K562 (cell line): ENCODE results near the gene KDM4F. TPM values are rescaled to one million over a fixed set of nuclear protein-coding genes. Genes with fewer than 3 reads are reported as not detected.

Experiments
- ATAC-seq: fragments of 200-7000 bp; cut with Tn5 transposase; 3 replicates; pipeline ENCODE4 v1.9.1; 2020; ENCODE audit warnings: moderate library complexity
- BruUV-seq: library from RNA; stranded (reverse); fragments of 400-500 nt; replicated peaks from 2 replicates; lab custom pipeline; 2021; lab: Mats Ljungman, UMichigan
- CTCF ChIA-PET: fragments of 300-600 bp; formaldehyde crosslinking; extraction: SDS; loops from one replicate; lab custom pipeline; 2021; ENCODE audit warnings: low intra/inter-chr PET ratio; lab: Yijun Ruan, JAX
- POLR2A ChIA-PET: fragments of 300-600, 350-650 bp; sonication (Branson Sonifier 250); formaldehyde crosslinking; extraction: SDS; loops from one replicate; lab custom pipeline; 2021; ENCODE audit warnings: antibody characterized with exemption, inconsistent platforms; lab: Yijun Ruan, JAX
- DNase-seq, 4 experiments: peaks; one replicate each; pipeline versions ENCODE4 v3.0.0 to v3.0.0-alpha.2; 2011 to 2018; ENCODE audit warnings: low spot score in 3 of 4, mixed read lengths in 3 of 4; ENCODE audit errors: extremely low read depth in 1 of 4
- FAIRE-seq: peaks from 2 replicates; lab custom pipeline; 2011; peaks lifted over from hg19 to GRCh38; lab: Jason Lieb, UNC
- H2AFZ ChIP-seq: 2 replicates; pipeline ENCODE4 v1.6.0; 2011; ENCODE audit warnings: low read depth, low read length, control low read depth, inconsistent platforms
- H3K27ac ChIP-seq: fragments of 200-600 bp; 3 replicates; pipeline ENCODE4 v1.8.0; 2011; ENCODE audit warnings: low read depth, mild to moderate bottlenecking, control low read depth, inconsistent platforms, low read length, moderate library complexity, mixed read lengths; ENCODE audit errors: extremely low read depth
- H3K27me3 ChIP-seq, 2 experiments: fragments of 300-600 bp in 1 of 2; 2 replicates in 1 of 2; 3 replicates in 1 of 2; pipeline versions ENCODE4 v1.6.0 to v1.8.0; 2011; ENCODE audit warnings: inconsistent platforms in 2 of 2, low read length in 2 of 2, mild to moderate bottlenecking in 1 of 2, mixed read lengths in 1 of 2, moderate library complexity in 1 of 2; ENCODE audit not compliant: control insufficient read depth in 2 of 2, insufficient read depth in 2 of 2
- H3K36me3 ChIP-seq: fragments of 300-600 bp; 3 replicates; pipeline ENCODE4 v1.8.0; 2011; ENCODE audit warnings: mild to moderate bottlenecking, low read length, inconsistent platforms; ENCODE audit not compliant: control insufficient read depth, insufficient read depth
- H3K4me1 ChIP-seq, 2 experiments: fragments of 200-600 bp in 1 of 2; replicated peaks in 1 of 2; 2 replicates in 1 of 2; 3 replicates in 1 of 2; pipeline versions ENCODE4 v1.5.1 to v1.8.0; 2011; ENCODE audit warnings: inconsistent platforms in 2 of 2, low read length in 2 of 2, mild to moderate bottlenecking in 1 of 2, mixed read lengths in 1 of 2, moderate library complexity in 1 of 2; ENCODE audit not compliant: control insufficient read depth in 2 of 2, insufficient read depth in 2 of 2
- H3K4me2 ChIP-seq: 2 replicates; pipeline ENCODE4 v1.6.1; 2011; ENCODE audit warnings: low read length, control low read depth, inconsistent platforms, mixed read lengths; ENCODE audit not compliant: insufficient read depth
- H3K4me3 ChIP-seq: fragments of 200-600 bp; sonication (generic), shearing (Covaris generic); 2 replicates; pipeline ENCODE4 v1.5.1; 2016; ENCODE audit warnings: control low read depth, inconsistent platforms
- H3K79me2 ChIP-seq: fragments of 200-600 bp; 3 replicates; pipeline ENCODE4 v1.8.0; 2011; ENCODE audit warnings: low read length, inconsistent platforms; ENCODE audit not compliant: control insufficient read depth, insufficient read depth
- H3K9ac ChIP-seq, 2 experiments: 2 replicates each; pipeline versions ENCODE4 v1.6.0 to v1.6.1; 2011; ENCODE audit warnings: low read depth in 2 of 2, low read length in 2 of 2, control low read depth in 1 of 2, inconsistent platforms in 1 of 2, mild to moderate bottlenecking in 1 of 2, mixed read lengths in 1 of 2; ENCODE audit not compliant: insufficient read depth in 1 of 2
- H3K9me1 ChIP-seq: one replicate; pipeline ENCODE4 v1.6.0; 2011; ENCODE audit warnings: inconsistent platforms, mild to moderate bottlenecking, low read length, moderate library complexity; ENCODE audit not compliant: control insufficient read depth, insufficient read depth
- H3K9me3 ChIP-seq: replicated peaks from 2 replicates; pipeline ENCODE4 v1.5.1; 2011; ENCODE audit warnings: low read depth, low read length, inconsistent platforms; ENCODE audit not compliant: control insufficient read depth, insufficient read depth
- H4K20me1 ChIP-seq: replicated peaks from 2 replicates; pipeline ENCODE4 v1.6.1; 2011; ENCODE audit warnings: low read length, inconsistent platforms, mixed read lengths; ENCODE audit not compliant: control insufficient read depth, insufficient read depth
- C11orf30 ChIP-seq: fragments of 450-650 bp; IDR thresholded peaks from 2 replicates; pipeline ENCODE4 v1.6.1; 2016; ENCODE audit warnings: low read depth, mild to moderate bottlenecking
- CREB1 ChIP-seq, 2 experiments: sonication (generic) in 1 of 2; formaldehyde crosslinking in 1 of 2; IDR thresholded peaks; 2 replicates each; pipeline versions ENCODE4 v1.6.1 to v1.8.0; 2012 to 2022; ENCODE audit warnings: inconsistent platforms in 1 of 2, mild to moderate bottlenecking in 1 of 2, missing genetic modification reagents in 1 of 2, moderate library complexity in 1 of 2
- EWSR1 ChIP-seq: fragments of 450-650 bp; IDR thresholded peaks from 2 replicates; pipeline ENCODE4 v1.6.1; 2018; ENCODE audit warnings: borderline replicate concordance, mild to moderate bottlenecking, low read depth, moderate library complexity; ENCODE audit not compliant: partially characterized antibody
- FOSL1 ChIP-seq: fragments of 200-800 bp; sonication (Bioruptor generic); conservative IDR thresholded peaks from 2 replicates; pipeline ENCODE4 v1.6.1; 2016; ENCODE audit warnings: missing genetic modification characterization, missing compliant biosample characterization
- KDM5B ChIP-seq: fragments of 200-600 bp; sonication (generic); IDR thresholded peaks from 2 replicates; pipeline ENCODE4 v1.6.1; 2012; ENCODE audit warnings: low read depth, mild to moderate bottlenecking, moderate library complexity, low read length, control low read depth, inconsistent platforms; ENCODE audit not compliant: insufficient replicate concordance
- MYC ChIP-seq, 2 experiments: fragments of 250-450 bp in 1 of 2; sonication (Bioruptor Pico) in 1 of 2; IDR thresholded peaks; 2 replicates each; pipeline versions ENCODE4 v1.5.1 to v1.6.1; 2012 to 2021; ENCODE audit warnings: low read depth in 2 of 2, borderline replicate concordance in 1 of 2, improper control_type of control experiment in 1 of 2, low read length in 1 of 2, mild to moderate bottlenecking in 1 of 2, moderate library complexity in 1 of 2
- SMAD3 ChIP-seq: fragments of 450-650 bp; formaldehyde crosslinking; conservative IDR thresholded peaks from 2 replicates; pipeline ENCODE4 v1.4.0; 2020; ENCODE audit warnings: mild to moderate bottlenecking
- SRSF3 ChIP-seq: fragments of 200-400 bp; formaldehyde crosslinking; IDR thresholded peaks from 2 replicates; pipeline ENCODE4 v1.6.1; 2016; ENCODE audit warnings: mild to moderate bottlenecking, low read length, moderate library complexity; ENCODE audit not compliant: insufficient read depth
- TCF3 ChIP-seq: sonication (generic); formaldehyde crosslinking; IDR thresholded peaks from 2 replicates; pipeline ENCODE4 v1.4.0; 2020; ENCODE audit warnings: mild to moderate bottlenecking, missing genetic modification reagents
- TEAD4 ChIP-seq, 2 experiments: sonication (generic) in 1 of 2; formaldehyde crosslinking in 1 of 2; IDR thresholded peaks; 2 replicates each; pipeline versions ENCODE4 v1.6.1 to v1.8.0; 2012 to 2022; ENCODE audit warnings: borderline replicate concordance in 1 of 2, inconsistent platforms in 1 of 2, low read length in 1 of 2, mild to moderate bottlenecking in 1 of 2, missing genetic modification reagents in 1 of 2
- ZNF431 ChIP-seq: sonication (generic); formaldehyde crosslinking; IDR thresholded peaks from 2 replicates; pipeline ENCODE4 v1.8.0; 2022; ENCODE audit warnings: mild to moderate bottlenecking, missing genetic modification reagents
- ZNF444 ChIP-seq: fragments of 250-450 bp; sonication (Bioruptor Pico); IDR thresholded peaks from 2 replicates; pipeline ENCODE4 v1.4.0; 2020; ENCODE audit warnings: mild to moderate bottlenecking, moderate library complexity
- WGBS: fragments of 100-300 bp; shearing (Covaris generic); methylation state at CpG from one replicate; pipeline ENCODE4 v1.1.6; 2016; ENCODE audit warnings: low coverage, mixed read lengths; ENCODE audit not compliant: insufficient coverage; ENCODE audit errors: missing lambda C conversion rate; 5-methylcytosine and 5-hydroxymethylcytosine counted together
- in situ Hi-C: fragments of 300-500 bp; cut with MboI; formaldehyde crosslinking; loops from 4 replicates; pipeline ENCODE4 v1.15.0; 2018; ENCODE audit warnings: inconsistent platforms, mixed read lengths
- intact Hi-C: fragments of 100-400 bp; cut with micrococcal nuclease; formaldehyde crosslinking; loops from 2 replicates; pipeline ENCODE4 v1.14.2; 2022
- polyA plus RNA-seq, 8 experiments: library from polyadenylated mRNA; depleted of rRNA in 4 of 8; stranded (reverse) in 5 of 8; unstranded in 3 of 8; fragments of >200 nt; fragmentation: Nextera tagmentation in 2 of 8; fragmentation: Illumina TruSeq in 1 of 8; extraction: Ambion mirVana in 2 of 8; extraction: Trizol in 1 of 8; gene quantifications; 2 replicates each; pipeline versions ENCODE4 v1.2.1 to v1.2.3, GENCODE V29; 2011 to 2014; ENCODE audit warnings: inconsistent platforms in 1 of 8, missing spikeins in 1 of 8
- total RNA-seq, 7 experiments: library from RNA; depleted of rRNA in 6 of 7; stranded (reverse); fragments of >200 nt in 6 of 7; fragmentation: Illumina TruSeq in 2 of 7; extraction: Trizol in 2 of 7; gene quantifications; 2 replicates each; pipeline versions ENCODE4 v1.2.1 to v1.2.3, GENCODE V29; 2011 to 2021; ENCODE audit warnings: low replicate concordance in 1 of 7
- TF ChIP-seq, protein P1 (sequence below), 2 experiments: fragments of 450-650 bp in 1 of 2; sonication (generic) in 1 of 2; formaldehyde crosslinking; conservative IDR thresholded peaks; 2 replicates each; pipeline versions ENCODE4 v1.4.0 to v1.8.1; 2020 to 2022; ENCODE audit warnings: mild to moderate bottlenecking in 1 of 2, missing genetic modification reagents in 1 of 2
- TF ChIP-seq, protein P2 (sequence below): sonication (generic); formaldehyde crosslinking; IDR thresholded peaks from 2 replicates; pipeline ENCODE4 v1.8.0; 2022; ENCODE audit warnings: mild to moderate bottlenecking, low read depth, missing genetic modification reagents

Gene KDM4F
- total and polyA plus RNA-seq, 9 of the 15 experiments (the other 6 are each of a cell fraction or from before 2014, with no cell fraction given), result not detected

DNA sequence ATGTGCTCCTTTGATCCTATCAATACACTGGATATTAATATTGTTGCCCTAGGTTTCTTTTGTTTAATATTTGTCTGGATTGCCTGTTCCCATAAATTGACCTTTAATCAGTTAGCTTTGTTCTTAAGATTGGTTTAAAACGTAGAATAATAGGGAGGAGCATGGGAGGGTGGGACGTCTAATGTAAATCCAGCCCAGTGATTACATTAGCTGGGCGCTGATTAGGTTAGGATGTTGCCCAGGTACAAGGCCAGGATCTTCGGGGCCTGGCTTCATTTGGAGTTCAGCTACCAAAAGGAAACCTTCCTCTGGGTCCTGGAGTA, 17.5 kb downstream of the KDM4F start, which contains the start of gene SRSF8 (continued):
- TF ChIP-seq MYC (IDR thresholded peaks at IDR 0.05; ENCODE audit: low read depth, low read length) (no peak), MYC (CRISPR knock-in tag; IDR thresholded peaks at IDR 0.05; ENCODE audit: borderline replicate concordance, low read depth) (no peak), TEAD4 (IDR thresholded peaks at IDR 0.05; ENCODE audit: low read length) (no peak), TEAD4 (CRISPR knock-in tag; IDR thresholded peaks at IDR 0.05; ENCODE audit: borderline replicate concordance) (no peak)
- TF ChIP-seq, protein P1, sequence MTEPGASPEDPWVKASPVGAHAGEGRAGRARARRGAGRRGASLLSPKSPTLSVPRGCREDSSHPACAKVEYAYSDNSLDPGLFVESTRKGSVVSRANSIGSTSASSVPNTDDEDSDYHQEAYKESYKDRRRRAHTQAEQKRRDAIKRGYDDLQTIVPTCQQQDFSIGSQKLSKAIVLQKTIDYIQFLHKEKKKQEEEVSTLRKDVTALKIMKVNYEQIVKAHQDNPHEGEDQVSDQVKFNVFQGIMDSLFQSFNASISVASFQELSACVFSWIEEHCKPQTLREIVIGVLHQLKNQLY (CRISPR knock-in tag; conservative IDR thresholded peaks at IDR 0.05), result no peak

DNA sequence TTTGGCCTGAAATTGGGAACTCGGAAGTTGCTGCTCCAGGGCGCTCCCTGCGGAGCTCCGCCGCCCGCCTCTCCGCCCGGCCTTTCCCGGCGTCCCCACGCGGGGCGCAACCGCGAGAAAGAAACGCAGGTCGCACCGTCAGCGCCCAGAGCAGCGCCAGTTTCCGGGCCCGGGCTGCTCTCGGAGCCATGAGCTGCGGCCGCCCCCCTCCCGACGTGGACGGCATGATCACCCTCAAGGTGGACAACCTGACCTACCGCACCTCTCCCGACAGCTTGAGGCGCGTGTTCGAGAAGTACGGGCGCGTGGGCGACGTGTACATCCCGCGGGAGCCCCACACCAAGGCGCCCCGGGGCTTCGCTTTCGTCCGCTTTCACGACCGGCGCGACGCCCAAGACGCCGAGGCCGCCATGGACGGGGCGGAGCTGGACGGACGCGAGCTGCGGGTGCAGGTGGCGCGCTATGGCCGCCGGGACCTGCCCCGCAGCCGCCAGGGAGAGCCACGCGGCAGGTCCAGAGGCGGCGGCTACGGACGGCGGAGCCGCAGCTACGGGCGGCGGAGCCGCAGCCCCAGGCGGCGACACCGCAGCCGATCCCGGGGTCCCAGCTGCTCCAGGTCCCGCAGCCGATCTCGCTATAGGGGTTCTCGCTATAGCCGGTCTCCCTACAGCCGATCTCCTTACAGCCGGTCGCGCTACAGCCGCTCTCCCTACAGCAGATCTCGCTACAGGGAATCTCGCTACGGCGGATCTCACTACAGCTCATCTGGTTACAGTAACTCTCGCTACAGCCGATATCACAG, 18.0 kb downstream of the KDM4F start:
- ChIA-PET POLR2A (interaction anchor here (0.6 to 3.7 kb wide), 28 partner anchors 9 to 1275 kb away, joined by 3 to 29 read pairs (median 4); partner anchors contain the start of gene ENDOD1), CTCF (no interaction called here)
- Histone ChIP-seq H3K9ac (peak overlapping the region; percentile 96 to 100), H3K79me2 (peaks cover 38% of the 10 kb centered on the region), H2AFZ (peak overlapping the region; percentile 95), H3K36me3 (peaks cover 9% of the 10 kb centered on the region; the same call in 2 of the 3 replicates), H3K9me1 (no peaks in the 10 kb centered on the region), H3K4me1 (peaks cover 0 to 5% of the 10 kb centered on the region in 2 experiments; a peak in 3 of 5 replicates), H3K27ac (peak overlapping the region; percentile 94), H3K4me3 (peak overlapping the region; percentile 86), H3K27me3 (no peaks in the 10 kb centered on the region), H3K4me2 (peak overlapping the region; percentile 97), H4K20me1 (no peaks in the 10 kb centered on the region), H3K9me3 (no peaks in the 10 kb centered on the region)
- intact Hi-C loops, result loop anchor here (5.0 to 10.0 kb wide), 4 partner anchors 95 to 698 kb away; partner anchors contain the start of genes CWC15, KDM4D and SESN3
- BruUV-seq, result no TSS peak
- in situ Hi-C loops, result no loop called here
- FAIRE-seq (peak; percentile 35), ATAC-seq (peak; percentile 87), DNase-seq (peak; percentile 64 to 88 (median 68))
- WGBS, result under 1% methylated on average over 74 of the region's 98 CpGs
- TF ChIP-seq CREB1 (IDR thresholded peaks at IDR 0.05), result peak; percentile 39; the same call in 1 of the 2 replicates
- TF ChIP-seq CREB1 (CRISPR knock-in tag; IDR thresholded peaks at IDR 0.05), result no peak; the same call in none of the 2 replicates
- TF ChIP-seq KDM5B, result peak; percentile 76
- TF ChIP-seq, protein P2, sequence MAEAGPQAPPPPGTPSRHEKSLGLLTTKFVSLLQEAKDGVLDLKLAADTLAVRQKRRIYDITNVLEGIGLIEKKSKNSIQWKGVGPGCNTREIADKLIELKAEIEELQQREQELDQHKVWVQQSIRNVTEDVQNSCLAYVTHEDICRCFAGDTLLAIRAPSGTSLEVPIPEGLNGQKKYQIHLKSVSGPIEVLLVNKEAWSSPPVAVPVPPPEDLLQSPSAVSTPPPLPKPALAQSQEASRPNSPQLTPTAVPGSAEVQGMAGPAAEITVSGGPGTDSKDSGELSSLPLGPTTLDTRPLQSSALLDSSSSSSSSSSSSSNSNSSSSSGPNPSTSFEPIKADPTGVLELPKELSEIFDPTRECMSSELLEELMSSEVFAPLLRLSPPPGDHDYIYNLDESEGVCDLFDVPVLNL (CRISPR knock-in tag), result peak; percentile 68; the same call in 1 of the 2 replicates
- TF ChIP-seq FOSL1 (tag), result peak; percentile 27
- TF ChIP-seq ZNF444, result no peak
- TF ChIP-seq SRSF3, result no peak
- no peak for TF ChIP-seq EWSR1
- peak; percentile 51; the same call in 1 of the 2 replicates for TF ChIP-seq ZNF431 (CRISPR knock-in tag)
- TF ChIP-seq C11orf30, result 0 out of 2 replicates have a peak, but pooled peaks have one; percentile 33
- no peak for TF ChIP-seq SMAD3 (CRISPR knock-in tag)
- no peak for TF ChIP-seq TCF3 (CRISPR knock-in tag)
